T-helper 17 cell (primary cell): Measurements from ENCODE around the gene SLC12A2. TPM values are rescaled to one million over a fixed set of nuclear protein-coding genes. Genes with fewer than 3 reads are reported as not detected.

Experiments used
- ATAC-seq: fragments of 150-1000 bp; cut with Tn5 transposase; 2 replicates; pipeline ENCODE4 v1.10.0; 2021; ENCODE audit warnings: mild to moderate bottlenecking, moderate library complexity
- DNase-seq, 3 donors: peaks; one replicate each; pipeline versions ENCODE4 v3.0.0 to v3.0.0-alpha.2; 2020 to 2021
- H3K9me3 ChIP-seq: one replicate; pipeline ENCODE4 v1.7.0; 2013; ENCODE audit warnings: low read length, mild to moderate bottlenecking; ENCODE audit not compliant: control insufficient read depth, poor library complexity, severe bottlenecking
- H3K27ac Mint-ChIP-seq: one replicate; pipeline ENCODE4 v1.8.0; 2022; ENCODE audit warnings: mild to moderate bottlenecking, moderate library complexity, mixed read lengths
- H3K27me3 Mint-ChIP-seq: one replicate; pipeline ENCODE4 v1.8.0; 2022; ENCODE audit warnings: mixed read lengths
- H3K36me3 Mint-ChIP-seq: one replicate; pipeline ENCODE4 v1.8.0; 2022; ENCODE audit warnings: low read depth, mixed read lengths
- H3K4me1 Mint-ChIP-seq: one replicate; pipeline ENCODE4 v1.8.0; 2022; ENCODE audit warnings: mild to moderate bottlenecking, mixed read lengths
- H3K4me3 Mint-ChIP-seq: one replicate; pipeline ENCODE4 v1.8.0; 2022; ENCODE audit warnings: mild to moderate bottlenecking, moderate library complexity, mixed read lengths
- total RNA-seq, 4 donors: library from RNA in 2 of 4; stranded (reverse) in 2 of 4; gene quantifications; one replicate each; pipeline ENCODE4 v1.2.3 and lab custom pipeline; 2022 to 2026

The SLC12A2 gene
- total RNA-seq, 2 donors from 2014 or later: 14.5 to 19.2 TPM

DNA sequence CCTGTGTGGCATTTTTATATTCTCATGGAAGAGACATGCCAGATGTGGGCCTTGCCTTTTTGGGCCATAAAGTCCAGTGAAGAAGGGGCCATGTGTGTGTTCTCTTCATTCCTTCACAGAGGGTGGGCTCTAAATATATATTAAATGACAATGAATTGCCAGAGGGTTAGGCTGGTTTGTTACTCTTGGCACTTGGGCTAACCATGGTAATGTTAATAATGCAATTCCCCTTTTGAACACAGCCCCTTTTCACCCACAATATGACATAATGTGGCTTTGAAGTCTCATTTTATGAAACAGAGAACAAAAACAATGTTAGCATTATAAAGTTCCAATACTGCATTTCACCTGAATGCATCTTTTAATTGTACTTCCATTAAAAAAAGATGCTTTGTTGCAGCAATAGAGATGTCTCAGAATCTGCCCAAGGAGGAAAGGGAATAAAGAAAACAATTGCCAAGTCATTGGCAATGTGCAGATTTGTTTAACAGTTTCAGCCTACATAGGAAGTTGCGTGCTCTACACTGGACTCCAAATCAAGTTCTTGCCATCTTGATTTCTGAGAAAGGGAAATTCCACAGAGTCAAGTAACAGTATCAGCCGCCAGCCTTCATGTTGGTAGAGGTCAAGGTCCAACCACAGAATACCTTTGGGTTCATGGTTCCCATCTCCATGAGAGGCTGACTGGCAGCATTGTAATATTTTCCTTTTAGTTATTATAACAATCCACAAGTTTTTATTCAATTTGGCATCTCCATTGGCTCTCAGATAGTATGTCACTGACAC, 141.9 kb downstream of the SLC12A2 start:
- H3K4me3 Mint-ChIP-seq: no peak overlapping the region
- peaks cover 20% of the 10 kb centered on the region for H3K27me3 Mint-ChIP-seq
- no peaks in the 10 kb centered on the region for H3K9me3 ChIP-seq
- no peaks in the 10 kb centered on the region for H3K4me1 Mint-ChIP-seq
- no peak overlapping the region for H3K27ac Mint-ChIP-seq
- DNase-seq: no peak
- H3K36me3 Mint-ChIP-seq: no peaks in the 10 kb centered on the region
- no peak for ATAC-seq

DNA sequence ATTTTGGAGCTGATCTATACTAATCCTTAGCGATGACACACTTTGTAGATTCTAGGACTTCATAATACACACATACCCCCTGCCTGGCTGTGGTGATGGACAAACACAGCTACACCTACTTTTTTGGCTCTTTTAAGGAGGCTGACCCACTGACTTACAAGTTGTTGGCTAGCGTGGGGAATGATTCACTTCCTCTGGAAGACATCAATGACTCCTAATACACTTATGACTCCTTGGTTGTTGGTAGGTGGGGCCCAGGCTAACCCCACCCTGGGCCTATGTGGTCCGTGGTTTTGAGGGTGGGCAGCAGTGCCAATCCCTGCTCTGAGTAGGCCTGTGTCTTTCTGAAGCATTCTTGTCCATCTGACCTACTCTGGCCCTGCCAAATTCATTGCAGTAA, 144.4 kb downstream of the SLC12A2 start:
- Mint-ChIP-seq H3K36me3 (no peaks in the 10 kb centered on the region), H3K27me3 (peaks cover 4% of the 10 kb centered on the region), H3K4me3 (no peak overlapping the region), H3K27ac (no peak overlapping the region), H3K4me1 (peaks cover 2% of the 10 kb centered on the region)
- DNase-seq (no peak), ATAC-seq (no peak)
- H3K9me3 ChIP-seq: no peaks in the 10 kb centered on the region

DNA sequence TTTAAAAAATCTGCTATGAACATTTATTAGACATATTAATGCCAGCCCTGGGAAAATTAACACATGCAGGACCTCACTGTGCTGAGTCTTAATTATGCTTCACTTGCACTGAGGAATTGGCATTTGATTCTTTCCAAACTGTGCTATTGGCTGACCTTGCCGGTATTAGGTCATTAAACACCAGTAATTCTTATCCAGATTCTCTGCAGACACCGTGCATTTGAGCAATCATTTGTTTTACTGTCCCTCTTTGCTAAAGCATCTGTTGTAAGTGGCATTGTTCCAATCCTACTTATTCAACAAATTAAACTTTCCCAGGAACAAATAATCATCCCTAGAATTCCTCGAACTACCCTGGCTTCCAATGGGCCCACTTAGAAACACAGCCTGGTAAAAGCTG, 145.0 kb downstream of the SLC12A2 start:
- no peaks in the 10 kb centered on the region for H3K9me3 ChIP-seq
- H3K27me3 Mint-ChIP-seq: no peaks in the 10 kb centered on the region
- peaks cover 2% of the 10 kb centered on the region for H3K4me1 Mint-ChIP-seq
- DNase-seq: no peak
- no peaks in the 10 kb centered on the region for H3K36me3 Mint-ChIP-seq
- no peak for ATAC-seq
- H3K27ac Mint-ChIP-seq: no peak overlapping the region
- no peak overlapping the region for H3K4me3 Mint-ChIP-seq

DNA sequence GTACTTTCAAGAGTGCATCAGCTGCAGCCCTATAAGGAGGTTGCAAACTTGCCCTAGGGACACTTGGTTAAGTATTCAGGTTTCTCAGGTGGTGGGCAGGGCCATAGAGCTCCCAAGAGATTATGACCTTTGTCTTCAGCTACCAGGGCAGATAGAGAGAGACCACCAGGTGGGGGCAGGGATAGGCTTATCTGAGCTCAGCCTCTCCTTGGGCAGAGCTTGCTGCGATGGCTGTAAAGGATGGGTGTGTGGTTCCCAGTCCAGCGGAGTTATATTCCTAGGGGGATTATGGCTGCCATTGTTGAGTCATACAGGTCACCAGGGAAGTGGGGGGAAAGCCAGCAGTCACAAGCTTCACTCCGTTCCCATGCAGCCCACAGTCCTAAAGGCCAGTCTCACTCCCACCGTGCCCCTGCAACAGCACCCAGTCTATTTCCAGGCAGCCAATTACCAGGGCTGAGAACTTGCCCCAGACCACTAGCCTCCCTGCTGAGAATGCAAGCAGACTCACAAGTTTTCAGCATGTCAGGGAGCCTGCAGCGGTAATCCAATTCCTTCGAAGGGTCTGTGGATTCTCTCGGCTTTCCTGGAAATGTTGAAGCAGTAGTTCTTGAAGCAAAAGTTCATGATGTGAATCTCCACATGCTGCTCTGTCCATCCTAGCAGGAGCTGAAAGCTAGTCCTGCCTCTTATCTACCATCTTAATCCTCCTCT, 151.5 kb downstream of the SLC12A2 start:
- ATAC-seq: no peak
- Mint-ChIP-seq H3K4me1 (peaks cover 2% of the 10 kb centered on the region), H3K36me3 (no peaks in the 10 kb centered on the region), H3K4me3 (no peak overlapping the region), H3K27ac (no peak overlapping the region), H3K27me3 (peaks cover 27% of the 10 kb centered on the region)
- DNase-seq: no peak
- H3K9me3 ChIP-seq: no peaks in the 10 kb centered on the region

DNA sequence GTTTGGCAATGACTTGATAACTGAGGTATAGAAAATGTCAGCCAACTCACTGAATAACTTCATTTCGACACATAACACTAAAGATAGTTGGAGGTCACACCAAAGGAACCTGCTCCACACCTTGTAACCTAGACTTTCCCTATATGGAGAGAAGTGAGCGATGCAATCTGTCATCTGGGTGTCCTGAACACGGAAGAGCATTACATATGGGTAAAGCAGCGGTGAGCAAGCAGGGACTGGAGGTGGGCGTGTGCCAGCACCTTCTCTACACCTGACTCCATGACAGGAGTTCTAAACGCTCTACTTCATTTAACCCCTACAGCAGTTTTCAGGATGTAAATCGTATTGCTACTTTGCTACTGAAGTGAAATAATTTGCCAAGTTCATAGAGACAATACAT, 152.8 kb downstream of the SLC12A2 start:
- H3K36me3 Mint-ChIP-seq: no peaks in the 10 kb centered on the region
- H3K4me3 Mint-ChIP-seq: no peak overlapping the region
- ATAC-seq (no peak), DNase-seq (no peak)
- H3K27ac Mint-ChIP-seq: no peak overlapping the region
- H3K4me1 Mint-ChIP-seq: peaks cover 2% of the 10 kb centered on the region
- H3K27me3 Mint-ChIP-seq: peaks cover 27% of the 10 kb centered on the region
- no peaks in the 10 kb centered on the region for H3K9me3 ChIP-seq

DNA sequence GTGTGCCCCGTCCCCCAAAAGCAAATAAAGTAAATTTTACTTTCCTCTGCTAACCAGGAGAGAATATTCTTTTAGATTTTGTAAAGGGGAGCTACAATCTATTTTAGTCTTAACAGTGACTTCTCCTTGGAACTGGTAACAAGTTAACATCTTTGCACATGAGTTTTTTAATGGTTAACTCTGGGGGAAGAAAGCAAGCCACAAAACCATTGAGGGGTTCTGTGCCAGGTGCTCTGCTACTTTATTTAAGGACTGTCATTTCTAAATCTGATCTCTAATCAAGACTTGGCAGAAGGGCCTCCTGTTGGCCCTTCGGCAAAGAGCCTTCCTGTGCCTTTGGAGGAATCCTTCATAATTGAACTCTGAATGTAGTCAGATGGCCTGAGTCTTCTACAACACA, 153.4 kb downstream of the SLC12A2 start:
- ATAC-seq (no peak), DNase-seq (no peak)
- Mint-ChIP-seq H3K36me3 (no peaks in the 10 kb centered on the region), H3K4me1 (no peaks in the 10 kb centered on the region), H3K27me3 (peaks cover 32% of the 10 kb centered on the region), H3K27ac (no peak overlapping the region), H3K4me3 (no peak overlapping the region)
- H3K9me3 ChIP-seq: no peaks in the 10 kb centered on the region

DNA sequence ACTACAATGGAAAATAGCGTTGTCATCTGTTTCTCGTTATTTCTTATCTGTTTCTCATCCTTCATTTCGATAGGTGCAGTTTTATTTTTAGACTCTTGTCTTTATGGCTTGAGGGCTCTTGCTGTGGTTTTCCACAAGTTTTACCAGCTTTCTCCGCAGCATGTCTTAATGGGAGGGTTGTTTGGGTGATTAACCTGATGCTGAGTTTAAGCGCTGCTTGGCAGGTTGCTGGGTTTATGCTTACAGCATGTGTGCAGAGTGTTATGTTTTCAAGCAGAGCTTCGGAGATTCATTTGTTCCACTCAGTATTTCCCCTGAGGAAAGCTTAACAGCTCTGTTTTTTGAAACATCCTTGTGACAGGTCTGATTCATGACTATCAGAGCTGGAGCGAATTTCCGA, 154.0 kb downstream of the SLC12A2 start:
- Mint-ChIP-seq H3K36me3 (no peaks in the 10 kb centered on the region), H3K27ac (no peak overlapping the region), H3K4me1 (no peaks in the 10 kb centered on the region), H3K4me3 (no peak overlapping the region), H3K27me3 (peaks cover 33% of the 10 kb centered on the region)
- no peaks in the 10 kb centered on the region for H3K9me3 ChIP-seq
- DNase-seq (no peak), ATAC-seq (no peak)
